HG03354 (cell line): ENCODE data around the gene NECAB3.
"Not testable (repeated sequence)": the region's sequence is repeated elsewhere in the genome, so short reads cannot be mapped to it uniquely, and the experiment has no call there.

Source experiments
- ATAC-seq: cut with Tn5 transposase; IDR thresholded peaks from one replicate; pipeline ENCODE4 v1.9.1; 2021; ENCODE audit warnings: mild to moderate bottlenecking; ENCODE audit not compliant: unreplicated experiment, poor library complexity, severe bottlenecking

NECAB3 gene

DNA sequence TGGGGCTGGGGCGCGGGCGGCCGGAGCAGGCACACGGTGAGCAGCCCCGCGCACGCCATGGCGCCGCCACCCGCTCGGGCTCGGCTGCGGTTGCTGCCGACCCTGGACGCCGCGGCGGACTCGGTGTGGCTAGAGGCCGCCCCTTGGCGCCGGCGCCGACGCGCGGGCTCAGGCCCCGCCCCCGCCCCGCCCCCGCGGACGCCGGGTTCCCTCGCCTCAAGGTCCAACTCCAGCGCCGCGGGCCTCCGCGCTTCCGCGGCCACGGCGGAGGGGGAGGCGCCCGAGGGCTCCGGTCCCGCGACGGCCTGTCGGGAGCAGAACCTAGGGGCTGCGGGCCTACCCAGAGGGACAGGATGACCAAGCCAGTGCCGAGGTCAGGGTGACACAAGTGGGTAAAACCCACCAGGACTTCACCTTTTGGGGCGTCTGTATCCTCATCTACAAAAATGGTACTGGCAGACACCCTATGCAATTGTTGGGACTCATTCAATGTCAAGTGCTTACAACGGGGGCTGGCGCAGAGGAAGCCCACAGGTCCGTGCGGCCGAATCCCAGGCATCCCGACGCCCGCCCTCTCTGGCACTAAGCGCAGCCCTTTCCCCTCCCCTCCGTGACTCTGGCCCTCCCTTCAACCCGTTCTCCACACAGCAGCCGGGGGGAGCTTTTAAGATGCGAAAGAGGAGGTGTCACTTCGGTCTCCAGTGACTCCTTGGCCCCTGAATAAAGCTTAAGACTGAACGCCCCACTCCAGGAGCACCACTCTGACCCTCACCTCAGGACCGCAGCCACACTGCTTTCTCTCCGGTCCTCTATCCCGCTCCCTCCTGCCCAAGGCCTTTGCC lies at the start of gene NECAB3:
Gene NECAB3 (minus strand): TSS at position 135 of the 842 bp plus-strand sequence. CDS start 76 bp downstream, at position 59.
- ATAC-seq = peak; percentile 56

DNA sequence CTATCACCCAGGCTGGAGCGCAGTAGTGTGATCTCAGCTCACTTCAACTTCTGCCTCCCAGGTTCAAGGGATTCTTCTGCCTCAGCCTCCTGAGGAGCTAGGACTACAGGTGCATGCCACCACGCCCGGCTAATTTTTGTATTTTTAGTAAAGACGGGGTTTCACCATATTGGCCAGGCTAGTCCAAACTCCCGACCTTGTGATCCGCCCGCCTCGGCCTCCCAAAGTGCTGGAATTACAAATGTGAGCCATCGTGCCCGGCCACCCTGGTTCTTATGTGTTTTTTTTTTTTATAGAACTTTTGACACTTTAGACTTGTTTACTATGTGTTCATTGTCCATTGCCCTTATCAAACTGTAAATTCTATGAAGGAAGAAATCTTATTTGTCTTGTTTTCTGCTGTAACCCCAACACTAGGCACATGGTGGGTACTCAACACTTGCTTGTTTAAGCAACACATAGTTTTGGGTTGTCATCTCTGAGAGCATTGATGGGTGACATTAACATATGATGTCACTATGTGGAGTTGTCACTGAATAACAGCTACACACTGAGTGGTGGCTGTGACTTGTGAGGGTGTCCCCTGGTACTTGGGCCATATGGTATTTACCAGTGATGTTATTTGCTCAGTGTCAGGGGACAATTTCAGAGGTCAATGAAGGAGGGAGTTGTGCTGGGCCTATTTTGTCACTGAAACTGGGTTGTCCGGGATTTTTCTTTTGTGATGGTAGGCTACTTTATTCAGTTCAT lies 47.3 kb upstream of the NECAB3 start:
- no peak for ATAC-seq

DNA sequence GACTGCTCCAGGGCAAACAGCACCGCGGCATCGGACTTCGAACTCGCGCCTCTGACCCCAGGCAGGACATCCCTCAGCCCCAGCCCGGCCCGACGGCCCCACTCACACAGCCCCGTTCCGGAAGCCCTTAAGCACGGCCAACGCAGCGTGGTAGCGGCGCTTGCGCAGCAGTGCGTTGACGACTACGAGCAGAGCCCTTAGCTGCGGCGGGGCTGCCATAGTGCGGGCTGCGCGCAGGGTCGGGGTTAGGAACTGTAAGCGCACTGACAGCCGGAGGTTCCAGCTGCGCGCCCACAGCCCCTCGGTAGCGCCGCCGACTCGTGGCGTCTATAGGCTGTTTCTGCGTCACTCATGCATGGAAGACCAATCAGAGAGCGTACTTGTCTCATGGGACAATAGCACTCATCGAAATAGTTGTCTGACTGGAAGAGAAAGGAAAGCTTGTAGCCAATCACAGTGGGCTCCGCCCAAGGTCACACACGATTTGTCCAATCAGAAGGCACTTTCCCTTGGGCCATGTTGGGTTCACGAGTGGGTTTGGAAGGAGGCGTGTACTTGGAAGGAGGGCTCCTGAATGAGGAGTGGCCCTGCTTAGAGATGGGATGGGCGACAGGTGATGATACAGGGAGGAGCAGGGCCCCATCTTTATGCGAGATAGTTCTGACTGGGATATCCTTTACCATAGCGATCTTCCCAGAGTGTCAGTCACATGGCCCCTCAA lies 45.9 kb upstream of the NECAB3 start, which contains the start of gene PXMP4:
Gene PXMP4 (minus strand): TSS at position 322 of the 721 bp plus-strand sequence. CDS start 103 bp downstream, at position 219.
- ATAC-seq = peak; percentile 95

DNA sequence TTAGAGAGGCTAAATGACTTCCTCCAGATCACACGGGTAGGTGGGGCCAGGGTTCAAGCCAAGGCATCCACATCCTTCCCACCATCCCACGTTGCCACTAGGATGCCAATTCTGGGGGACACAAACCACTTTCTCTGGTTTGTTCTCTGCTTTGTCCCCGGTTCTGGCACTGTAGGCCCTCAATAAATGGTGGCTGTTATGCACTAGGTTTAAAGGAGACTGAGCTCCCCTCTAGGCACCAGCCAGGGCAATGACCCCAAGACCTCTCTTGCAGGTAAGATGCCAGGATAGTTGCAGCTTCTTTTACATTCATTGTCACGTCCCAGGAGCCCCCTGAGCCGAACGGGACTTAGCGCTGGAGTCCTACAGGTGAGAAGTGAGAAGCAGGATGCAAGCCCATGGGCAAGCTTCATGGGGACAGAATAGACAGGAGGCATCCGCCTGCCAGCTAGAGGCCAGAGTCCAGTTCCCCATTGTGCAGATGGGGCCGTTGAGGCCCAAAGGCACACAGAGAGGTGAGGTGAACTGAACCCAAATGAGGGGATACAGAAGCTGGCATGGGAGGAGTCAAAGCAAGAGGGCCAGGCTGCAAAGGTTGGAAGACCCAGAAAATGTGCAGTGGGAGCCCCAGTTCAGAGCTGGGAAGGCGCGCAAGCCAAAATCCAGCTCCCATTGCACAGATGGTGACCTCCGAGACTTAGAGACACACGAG lies 45.2 kb upstream of the NECAB3 start:
- peak; percentile 3 for ATAC-seq

DNA sequence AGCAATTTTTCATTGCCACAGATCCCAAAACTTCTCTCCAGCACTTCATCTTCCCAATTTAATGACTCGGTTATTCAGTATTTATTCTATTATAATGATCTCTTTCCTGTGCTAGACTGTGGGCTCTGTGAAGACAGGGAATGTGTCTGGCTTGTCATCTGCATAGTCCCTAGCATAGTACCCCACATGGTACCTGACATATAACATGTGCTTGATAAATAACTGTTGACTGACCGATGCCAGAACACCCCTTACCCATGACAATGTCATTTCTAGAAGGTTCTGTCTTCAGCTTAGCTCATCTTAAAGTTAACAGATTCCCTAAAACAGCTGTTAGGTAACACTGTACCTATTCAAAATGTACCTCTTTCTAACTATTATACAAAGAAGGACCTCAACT lies 42.3 kb upstream of the NECAB3 start:
- no peak for ATAC-seq

GRCh38 chr20:33713865-33714367 lies 39.7 kb upstream of the NECAB3 start:
- no peak for ATAC-seq

GRCh38 chr20:33711446-33711738 lies 37.2 kb upstream of the NECAB3 start:
- ATAC-seq = no peak

- no peak for ATAC-seq
Measured at GRCh38 chr20:33710681-33711445, 36.6 kb upstream of the NECAB3 start.

DNA sequence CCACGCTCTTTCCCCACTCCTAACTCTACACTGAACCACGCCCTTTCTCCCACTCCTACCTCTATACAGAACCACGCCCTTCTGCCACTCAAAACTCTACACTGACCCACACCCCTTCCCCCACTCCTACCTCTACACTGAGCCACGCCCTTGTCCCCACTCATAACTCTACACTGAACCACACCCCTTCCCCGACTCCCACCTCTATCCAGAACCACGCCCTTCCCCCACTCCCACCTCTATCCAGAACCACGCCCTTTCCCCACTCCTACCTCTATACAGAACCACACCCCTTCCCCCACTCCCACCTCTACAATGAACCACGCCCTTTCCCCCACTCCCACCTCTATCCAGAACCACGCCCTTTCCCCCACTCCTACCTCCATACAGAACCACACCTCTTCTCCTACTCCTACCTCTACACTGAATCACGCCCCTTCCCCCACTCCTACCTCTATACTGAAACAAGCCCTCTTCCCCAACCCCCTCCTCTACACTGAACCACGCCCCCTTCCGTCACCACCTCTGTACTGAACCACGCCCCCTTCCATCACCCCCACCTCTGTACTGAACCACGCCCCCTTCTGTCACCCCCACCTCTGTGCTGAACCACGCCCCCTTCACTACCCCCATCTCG lies 35.8 kb upstream of the NECAB3 start:
- no peak for ATAC-seq

GRCh38 chr20:33709398-33709797 lies 35.2 kb upstream of the NECAB3 start:
- ATAC-seq = no peak

DNA sequence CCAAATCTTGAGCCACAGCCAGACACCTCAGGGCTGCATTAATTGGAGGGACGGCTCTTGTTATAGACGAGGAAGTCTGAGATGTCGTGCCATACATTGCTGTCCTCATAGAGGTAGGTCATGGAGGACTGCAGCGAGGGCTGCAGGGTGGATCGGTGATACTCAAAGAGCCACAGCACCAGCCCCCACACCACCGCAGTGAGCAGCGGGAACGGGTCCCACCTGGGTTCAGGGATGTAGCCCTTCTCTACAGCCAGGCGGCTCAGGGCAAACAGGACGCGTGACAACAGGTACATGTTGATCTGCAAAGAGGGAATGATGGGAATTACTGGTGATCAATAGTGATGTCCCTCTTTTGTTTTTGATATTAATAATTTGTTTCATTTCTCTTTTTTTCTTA lies 33.4 kb upstream of the NECAB3 start:
- ATAC-seq = no peak

DNA sequence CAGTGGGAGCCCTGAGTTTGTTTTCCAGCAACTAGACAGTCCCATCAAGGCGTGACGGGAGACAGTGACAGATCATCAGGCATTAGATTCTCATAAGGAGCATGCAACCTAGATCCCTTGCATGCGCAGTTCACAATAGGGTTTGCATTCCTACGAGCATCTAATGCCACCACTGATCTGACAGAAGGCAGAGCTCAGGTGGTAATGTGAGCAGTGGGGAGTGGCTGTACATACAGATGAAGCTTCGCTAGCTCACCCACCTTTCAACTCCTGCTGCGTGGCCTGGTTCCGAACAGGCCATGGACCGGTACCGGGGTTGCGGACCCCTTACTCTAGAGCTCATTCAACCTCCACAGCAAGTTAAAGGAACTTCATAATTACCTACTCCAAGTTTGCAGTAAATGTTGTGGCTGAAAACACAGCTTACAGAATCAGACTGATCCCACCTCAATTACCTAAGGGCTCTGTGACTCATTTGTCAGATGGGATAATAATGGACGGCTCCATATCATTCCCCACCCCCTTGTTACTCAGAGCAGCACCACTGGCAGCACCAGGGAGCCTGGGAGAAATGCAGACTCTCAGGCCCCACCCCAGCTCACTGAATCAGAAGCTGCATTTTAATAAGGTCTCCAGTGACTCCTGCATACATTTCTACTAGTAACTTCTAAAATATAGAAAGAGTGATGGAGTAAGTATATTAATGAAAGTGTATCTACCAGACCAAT lies 30.1 kb upstream of the NECAB3 start:
- no peak for ATAC-seq

- ATAC-seq = no peak
Measured at GRCh38 chr20:33703498-33704137, 29.4 kb upstream of the NECAB3 start.

DNA sequence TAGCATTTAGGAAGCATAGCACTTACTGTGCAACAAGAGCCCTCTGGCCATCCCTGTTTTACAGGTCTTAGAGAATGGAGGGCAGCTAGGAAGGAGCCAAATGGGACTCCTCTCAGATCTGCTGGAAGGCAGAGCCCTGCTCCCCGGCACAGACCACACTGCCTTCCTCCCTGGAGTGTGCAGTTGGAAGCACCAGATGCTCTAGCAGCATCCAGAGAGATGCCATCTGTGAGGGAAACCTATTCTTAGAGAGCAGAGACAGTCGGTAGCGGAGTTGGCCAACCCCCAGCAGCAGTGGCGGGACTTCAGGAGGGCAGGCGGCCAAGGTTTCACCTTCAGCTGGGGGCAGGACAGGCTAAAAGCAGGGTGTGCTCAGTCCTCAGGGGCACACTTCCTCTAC lies 28.6 kb upstream of the NECAB3 start:
- no peak for ATAC-seq

DNA sequence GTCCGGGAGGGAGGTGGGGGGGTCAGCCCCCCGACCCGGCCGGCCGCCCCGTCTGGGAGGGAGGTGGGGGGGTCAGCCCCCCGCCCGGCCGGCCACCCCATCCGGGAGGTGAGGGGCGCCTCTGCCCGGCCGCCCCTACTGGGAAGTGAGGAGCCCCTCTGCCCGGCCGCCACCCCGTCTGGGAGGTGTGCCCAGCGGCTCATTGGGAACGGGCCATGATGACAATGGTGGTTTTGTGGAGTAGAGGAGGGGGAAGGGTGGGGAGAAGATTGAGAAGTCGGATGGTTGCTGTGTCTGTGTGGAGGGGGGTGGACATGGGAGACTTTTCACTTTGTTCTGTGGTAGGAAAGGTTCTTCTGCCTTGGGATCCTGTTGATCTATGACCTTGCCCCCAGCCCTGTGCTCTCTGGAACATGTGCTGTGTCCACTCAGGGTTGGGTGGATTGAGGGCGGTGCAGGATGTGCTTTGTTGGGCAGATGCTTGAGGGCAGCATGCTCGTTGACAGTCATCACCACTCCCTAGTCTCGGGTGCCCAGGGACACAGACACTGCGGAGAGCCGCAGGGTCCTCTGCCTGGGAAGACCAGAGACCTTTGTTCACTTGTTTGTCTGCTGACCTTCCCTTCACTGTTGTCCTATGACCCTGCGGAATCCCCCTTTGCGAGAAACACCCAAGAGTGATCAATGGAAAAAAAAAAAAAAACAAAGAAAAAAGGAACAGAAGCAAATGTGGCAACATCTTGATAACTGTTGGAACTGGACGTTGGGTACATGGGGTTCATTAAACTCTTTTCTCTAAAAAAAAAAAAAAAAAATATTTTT lies 27.6 kb upstream of the NECAB3 start:
- ATAC-seq = no peak

GRCh38 chr20:33700696-33701441 lies 26.6 kb upstream of the NECAB3 start:
- not testable (repeated sequence) for ATAC-seq
